HepG2 (cell line): Measurements from ENCODE around the gene ACTN4. TPM values are rescaled to one million over a fixed set of nuclear protein-coding genes. Genes with fewer than 3 reads are reported as not detected.

Experiments
- ARNTL ChIP-seq: sonication (generic); formaldehyde crosslinking; IDR thresholded peaks from 2 replicates; pipeline ENCODE4 v1.4.0; 2020; ENCODE audit warnings: mild to moderate bottlenecking, missing genetic modification reagents
- ESRRA ChIP-seq: sonication (generic); formaldehyde crosslinking; IDR thresholded peaks from 2 replicates; pipeline ENCODE4 v1.5.1; 2020; ENCODE audit warnings: mild to moderate bottlenecking, low read depth, missing genetic modification reagents
- FOSL2 ChIP-seq: sonication (generic); formaldehyde crosslinking; IDR thresholded peaks from 2 replicates; pipeline ENCODE4 v1.4.0; 2020; ENCODE audit warnings: missing genetic modification reagents
- HIVEP1 ChIP-seq: sonication (generic); formaldehyde crosslinking; IDR thresholded peaks from 2 replicates; pipeline ENCODE4 v1.4.0; 2020; ENCODE audit warnings: mild to moderate bottlenecking, missing genetic modification reagents
- HOXA7 ChIP-seq: sonication (generic); formaldehyde crosslinking; IDR thresholded peaks from 2 replicates; pipeline ENCODE4 v1.8.1; 2022; ENCODE audit warnings: mild to moderate bottlenecking, missing genetic modification reagents, moderate library complexity
- ISX ChIP-seq: sonication (generic); formaldehyde crosslinking; conservative IDR thresholded peaks from 2 replicates; pipeline ENCODE4 v1.5.0; 2020; ENCODE audit warnings: missing genetic modification reagents
- NR2F1 ChIP-seq, 2 experiments: fragments of 450-650 bp in 1 of 2; formaldehyde crosslinking in 1 of 2; IDR thresholded peaks; 2 replicates each; pipeline versions ENCODE4 v1.5.0 to v1.6.1; 2016 to 2020; ENCODE audit warnings: mild to moderate bottlenecking in 1 of 2, missing compliant biosample characterization in 1 of 2, missing genetic modification reagents in 1 of 2, moderate library complexity in 1 of 2
- NR2F2 ChIP-seq: IDR thresholded peaks from 2 replicates; pipeline ENCODE4 v1.6.1; 2012; ENCODE audit warnings: low read depth, inconsistent platforms, borderline replicate concordance
- RBFOX2 ChIP-seq: fragments of 200-400 bp; formaldehyde crosslinking; IDR thresholded peaks from 2 replicates; pipeline ENCODE4 v1.6.1; 2017; ENCODE audit warnings: low read depth, mild to moderate bottlenecking, low read length
- ZBTB40 ChIP-seq, 2 experiments: fragments of 450-650 bp in 1 of 2; sonication (generic) in 1 of 2; formaldehyde crosslinking in 1 of 2; IDR thresholded peaks; 2 replicates each; pipeline versions ENCODE4 v1.6.1 to v1.8.0; 2016 to 2022; ENCODE audit warnings: antibody characterized with exemption in 1 of 2, mild to moderate bottlenecking in 1 of 2, missing genetic modification reagents in 1 of 2
- ZFP82 ChIP-seq: sonication (generic); formaldehyde crosslinking; IDR thresholded peaks from 2 replicates; pipeline ENCODE4 v1.5.1; 2020; ENCODE audit warnings: mild to moderate bottlenecking, missing genetic modification reagents, borderline replicate concordance
- ZNF576 ChIP-seq: sonication (generic); formaldehyde crosslinking; IDR thresholded peaks from 2 replicates; pipeline ENCODE4 v1.4.0; 2020; ENCODE audit warnings: mild to moderate bottlenecking, missing genetic modification reagents
- polyA plus RNA-seq, 8 experiments: library from polyadenylated mRNA; depleted of rRNA in 3 of 8; stranded (reverse) in 7 of 8; unstranded in 1 of 8; fragments of >200 nt; fragmentation: Illumina TruSeq in 4 of 8; extraction: Trizol in 4 of 8; gene quantifications; 2 replicates each; pipeline versions ENCODE4 v1.2.1 to v1.2.3, GENCODE V29; 2011 to 2016; ENCODE audit warnings: low read depth in 4 of 8, missing spikeins in 1 of 8, mixed read lengths in 1 of 8; ENCODE audit not compliant: insufficient read depth in 1 of 8
- total RNA-seq, 5 experiments: library from RNA; depleted of rRNA; stranded (reverse); fragments of >200 nt; fragmentation: Illumina TruSeq; extraction: Trizol; gene quantifications; 2 replicates each; pipeline ENCODE4 v1.2.3, GENCODE V29; 2016; ENCODE audit warnings: low read depth in 1 of 5
- TF ChIP-seq, protein P1 (sequence below): sonication (generic); formaldehyde crosslinking; IDR thresholded peaks from 2 replicates; pipeline ENCODE4 v1.4.0; 2020; ENCODE audit warnings: missing genetic modification reagents
- TF ChIP-seq, protein P2 (sequence below): sonication (generic); formaldehyde crosslinking; IDR thresholded peaks from 2 replicates; pipeline ENCODE4 v1.9.0; 2022; ENCODE audit warnings: low read depth, missing genetic modification reagents

ACTN4 gene
- total and polyA plus RNA-seq, 2 of the 13 experiments (the other 11 are each of a cell fraction or from before 2014, with no cell fraction given), result 171 to 192 TPM

GRCh38 chr19:38701455-38702063 is 54.1 kb downstream of the ACTN4 start (continued):
- TF ChIP-seq ZBTB40 (IDR thresholded peaks at IDR 0.05) (no peak), ZBTB40 (CRISPR knock-in tag; IDR thresholded peaks at IDR 0.05) (peak; percentile 63; the same call in 1 of the 2 replicates), ARNTL (peak; percentile 64; the same call in 1 of the 2 replicates), FOSL2 (CRISPR knock-in tag) (peak; percentile 75), RBFOX2 (0 out of 2 replicates have a peak, but pooled peaks have one; percentile 20), ISX (CRISPR knock-in tag) (no peak), ZFP82 (CRISPR knock-in tag) (0 out of 2 replicates have a peak, but pooled peaks have one; percentile 28), NR2F2 (peak; percentile 74; the same call in 1 of the 2 replicates), HIVEP1 (CRISPR knock-in tag) (peak; percentile 75), ESRRA (peak; percentile 95), NR2F1 (CRISPR knock-in tag; IDR thresholded peaks at IDR 0.05) (peak; percentile 84 to 85), ZNF576 (CRISPR knock-in tag) (no peak), HOXA7 (CRISPR knock-in tag) (no peak)
- TF ChIP-seq, protein P1, sequence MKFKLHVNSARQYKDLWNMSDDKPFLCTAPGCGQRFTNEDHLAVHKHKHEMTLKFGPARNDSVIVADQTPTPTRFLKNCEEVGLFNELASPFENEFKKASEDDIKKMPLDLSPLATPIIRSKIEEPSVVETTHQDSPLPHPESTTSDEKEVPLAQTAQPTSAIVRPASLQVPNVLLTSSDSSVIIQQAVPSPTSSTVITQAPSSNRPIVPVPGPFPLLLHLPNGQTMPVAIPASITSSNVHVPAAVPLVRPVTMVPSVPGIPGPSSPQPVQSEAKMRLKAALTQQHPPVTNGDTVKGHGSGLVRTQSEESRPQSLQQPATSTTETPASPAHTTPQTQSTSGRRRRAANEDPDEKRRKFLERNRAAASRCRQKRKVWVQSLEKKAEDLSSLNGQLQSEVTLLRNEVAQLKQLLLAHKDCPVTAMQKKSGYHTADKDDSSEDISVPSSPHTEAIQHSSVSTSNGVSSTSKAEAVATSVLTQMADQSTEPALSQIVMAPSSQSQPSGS (CRISPR knock-in tag), result peak; percentile 22; the same call in 1 of the 2 replicates
- TF ChIP-seq, protein P2, sequence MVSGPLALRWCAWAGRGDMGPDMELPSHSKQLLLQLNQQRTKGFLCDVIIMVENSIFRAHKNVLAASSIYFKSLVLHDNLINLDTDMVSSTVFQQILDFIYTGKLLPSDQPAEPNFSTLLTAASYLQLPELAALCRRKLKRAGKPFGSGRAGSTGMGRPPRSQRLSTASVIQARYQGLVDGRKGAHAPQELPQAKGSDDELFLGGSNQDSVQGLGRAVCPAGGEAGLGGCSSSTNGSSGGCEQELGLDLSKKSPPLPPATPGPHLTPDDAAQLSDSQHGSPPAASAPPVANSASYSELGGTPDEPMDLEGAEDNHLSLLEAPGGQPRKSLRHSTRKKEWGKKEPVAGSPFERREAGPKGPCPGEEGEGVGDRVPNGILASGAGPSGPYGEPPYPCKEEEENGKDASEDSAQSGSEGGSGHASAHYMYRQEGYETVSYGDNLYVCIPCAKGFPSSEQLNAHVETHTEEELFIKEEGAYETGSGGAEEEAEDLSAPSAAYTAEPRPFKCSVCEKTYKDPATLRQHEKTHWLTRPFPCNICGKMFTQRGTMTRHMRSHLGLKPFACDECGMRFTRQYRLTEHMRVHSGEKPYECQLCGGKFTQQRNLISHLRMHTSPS (CRISPR knock-in tag), result peak; percentile 97
